CD4-positive, alpha-beta T cell (primary cell): Measurements from ENCODE around the gene MT4. TPM values are rescaled to one million over a fixed set of nuclear protein-coding genes. Genes with fewer than 3 reads are reported as not detected.

Experiments used
- ATAC-seq: fragments of 200-7000 bp; cut with Tn5 transposase; one replicate; pipeline ENCODE4 v1.10.0; 2022; ENCODE audit warnings: mild to moderate bottlenecking; ENCODE audit not compliant: poor library complexity
- CTCF ChIA-PET: fragments of 350-600 bp; sonication (Branson Sonifier 250); formaldehyde crosslinking; loops from one replicate; lab custom pipeline; 2021; ENCODE audit warnings: antibody characterized with exemption, inconsistent platforms; lab: Charles Lee
- POLR2A ChIA-PET: fragments of 350-600 bp; sonication (Branson Sonifier 250); formaldehyde crosslinking; loops from one replicate; lab custom pipeline; 2021; ENCODE audit warnings: antibody characterized with exemption, inconsistent platforms; lab: Charles Lee
- DNase-seq, 14 experiments: peaks; one replicate each; pipeline ENCODE4 v3.0.0-alpha.2; 2013 to 2020; ENCODE audit warnings: mixed read lengths in 2 of 14
- H3K27ac ChIP-seq, 2 donors: one replicate each; pipeline versions ENCODE4 v1.5.1 to v1.7.0; 2013; ENCODE audit warnings: low read length in 2 of 2, low read depth in 1 of 2, mild to moderate bottlenecking in 1 of 2
- H3K27me3 ChIP-seq, 2 experiments: 1 replicate in 1 of 2; 2 replicates in 1 of 2; pipeline versions ENCODE4 v1.6.1 to v1.7.0; 2013; ENCODE audit warnings: low read length in 2 of 2, control low read depth in 1 of 2, mild to moderate bottlenecking in 1 of 2, moderate library complexity in 1 of 2; ENCODE audit not compliant: insufficient read depth in 2 of 2, control insufficient read depth in 1 of 2
- H3K36me3 ChIP-seq: one replicate; pipeline ENCODE4 v1.6.1; 2013; ENCODE audit warnings: low read length, control low read depth; ENCODE audit not compliant: insufficient read depth
- H3K4me1 ChIP-seq: one replicate; pipeline ENCODE4 v1.6.1; 2013; ENCODE audit warnings: low read length, control low read depth; ENCODE audit not compliant: insufficient read depth
- H3K4me3 ChIP-seq: one replicate; pipeline ENCODE4 v1.5.1; 2013; ENCODE audit warnings: mild to moderate bottlenecking, low read length, moderate library complexity
- H3K9me3 ChIP-seq, 2 experiments: 1 replicate in 1 of 2; 2 replicates in 1 of 2; pipeline versions ENCODE4 v1.6.1 to v1.7.0; 2013; ENCODE audit warnings: low read length in 2 of 2, mild to moderate bottlenecking in 2 of 2, control low read depth in 1 of 2, moderate library complexity in 1 of 2; ENCODE audit not compliant: control insufficient read depth in 1 of 2, insufficient read depth in 1 of 2
- H3K27ac Mint-ChIP-seq: one replicate; pipeline ENCODE4 v1.8.0; 2020; ENCODE audit warnings: mixed read lengths
- H3K27me3 Mint-ChIP-seq: one replicate; pipeline ENCODE4 v1.8.0; 2021; ENCODE audit warnings: mixed read lengths
- H3K36me3 Mint-ChIP-seq: one replicate; pipeline ENCODE4 v1.8.0; 2021; ENCODE audit warnings: low read depth, mixed read lengths
- H3K4me1 Mint-ChIP-seq: one replicate; pipeline ENCODE4 v1.8.0; 2021; ENCODE audit warnings: low read depth, mixed read lengths
- H3K4me3 Mint-ChIP-seq: one replicate; pipeline ENCODE4 v1.8.0; 2020; ENCODE audit warnings: mild to moderate bottlenecking, mixed read lengths
- H3K9me3 Mint-ChIP-seq: one replicate; pipeline ENCODE4 v1.8.0; 2020; ENCODE audit warnings: mixed read lengths
- intact Hi-C, 2 experiments: fragments of 100-400 bp; cut with DNase I in 1 of 2; cut with micrococcal nuclease in 1 of 2; formaldehyde crosslinking; loops; one replicate each; pipeline versions ENCODE4 v1.15.1 to v1.9.0; 2023 to 2025; cut with DNase I, micrococcal nuclease
- total RNA-seq, 174 experiments: library from RNA in 2 of 174; stranded (reverse) in 2 of 174; gene quantifications; one replicate each; pipeline ENCODE4 v1.2.3 and lab custom pipeline; 2021 to 2026
- TF ChIP-seq, protein P1 (sequence below): fragments of 200-600 bp; IDR thresholded peaks from one replicate; pipeline ENCODE4 v1.8.0; 2022; ENCODE audit warnings: antibody characterized with exemption, mild to moderate bottlenecking

MT4 gene
- total RNA-seq, 2 experiments from 2014 or later = not detected

DNA sequence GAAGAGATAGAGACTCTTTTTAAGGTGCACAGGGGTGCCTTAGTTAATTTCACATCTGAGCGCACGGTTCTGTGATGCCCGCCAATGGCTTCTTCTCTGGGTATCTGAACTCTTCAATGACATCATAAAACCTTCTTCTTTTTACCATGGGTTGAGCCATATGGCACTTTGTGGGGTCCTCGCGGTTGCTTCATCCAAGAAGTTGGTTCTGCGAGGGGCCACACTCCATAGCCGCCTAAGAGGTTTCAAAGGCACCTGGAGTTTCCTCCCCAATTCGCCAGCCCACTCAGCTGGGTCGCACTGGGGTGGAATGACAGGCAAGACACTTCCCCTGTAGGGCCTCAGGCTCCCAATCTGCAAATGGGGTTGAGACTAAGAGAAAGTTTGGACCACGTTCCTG is 10.4 kb upstream of the MT4 start:
- ATAC-seq (no peak), DNase-seq (no peak)
- peaks cover 12 to 16% of the 10 kb centered on the region in 2 experiments for H3K27me3 ChIP-seq
- H3K27ac ChIP-seq = no peak overlapping the region
- Mint-ChIP-seq H3K9me3 (no peaks in the 10 kb centered on the region), H3K27ac (no peak overlapping the region), H3K36me3 (no peaks in the 10 kb centered on the region), H3K4me1 (no peaks in the 10 kb centered on the region), H3K4me3 (no peak overlapping the region), H3K27me3 (peaks cover 34% of the 10 kb centered on the region)
- CTCF ChIA-PET = no interaction called here
- TF ChIP-seq, protein P1, sequence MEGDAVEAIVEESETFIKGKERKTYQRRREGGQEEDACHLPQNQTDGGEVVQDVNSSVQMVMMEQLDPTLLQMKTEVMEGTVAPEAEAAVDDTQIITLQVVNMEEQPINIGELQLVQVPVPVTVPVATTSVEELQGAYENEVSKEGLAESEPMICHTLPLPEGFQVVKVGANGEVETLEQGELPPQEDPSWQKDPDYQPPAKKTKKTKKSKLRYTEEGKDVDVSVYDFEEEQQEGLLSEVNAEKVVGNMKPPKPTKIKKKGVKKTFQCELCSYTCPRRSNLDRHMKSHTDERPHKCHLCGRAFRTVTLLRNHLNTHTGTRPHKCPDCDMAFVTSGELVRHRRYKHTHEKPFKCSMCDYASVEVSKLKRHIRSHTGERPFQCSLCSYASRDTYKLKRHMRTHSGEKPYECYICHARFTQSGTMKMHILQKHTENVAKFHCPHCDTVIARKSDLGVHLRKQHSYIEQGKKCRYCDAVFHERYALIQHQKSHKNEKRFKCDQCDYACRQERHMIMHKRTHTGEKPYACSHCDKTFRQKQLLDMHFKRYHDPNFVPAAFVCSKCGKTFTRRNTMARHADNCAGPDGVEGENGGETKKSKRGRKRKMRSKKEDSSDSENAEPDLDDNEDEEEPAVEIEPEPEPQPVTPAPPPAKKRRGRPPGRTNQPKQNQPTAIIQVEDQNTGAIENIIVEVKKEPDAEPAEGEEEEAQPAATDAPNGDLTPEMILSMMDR = no peak
- H3K4me1 ChIP-seq = no peaks in the 10 kb centered on the region
- POLR2A ChIA-PET = no interaction called here
- H3K4me3 ChIP-seq = no peak overlapping the region
- H3K9me3 ChIP-seq = no peaks in the 10 kb centered on the region
- H3K36me3 ChIP-seq = no peaks in the 10 kb centered on the region
- intact Hi-C loops = no loop called here

DNA sequence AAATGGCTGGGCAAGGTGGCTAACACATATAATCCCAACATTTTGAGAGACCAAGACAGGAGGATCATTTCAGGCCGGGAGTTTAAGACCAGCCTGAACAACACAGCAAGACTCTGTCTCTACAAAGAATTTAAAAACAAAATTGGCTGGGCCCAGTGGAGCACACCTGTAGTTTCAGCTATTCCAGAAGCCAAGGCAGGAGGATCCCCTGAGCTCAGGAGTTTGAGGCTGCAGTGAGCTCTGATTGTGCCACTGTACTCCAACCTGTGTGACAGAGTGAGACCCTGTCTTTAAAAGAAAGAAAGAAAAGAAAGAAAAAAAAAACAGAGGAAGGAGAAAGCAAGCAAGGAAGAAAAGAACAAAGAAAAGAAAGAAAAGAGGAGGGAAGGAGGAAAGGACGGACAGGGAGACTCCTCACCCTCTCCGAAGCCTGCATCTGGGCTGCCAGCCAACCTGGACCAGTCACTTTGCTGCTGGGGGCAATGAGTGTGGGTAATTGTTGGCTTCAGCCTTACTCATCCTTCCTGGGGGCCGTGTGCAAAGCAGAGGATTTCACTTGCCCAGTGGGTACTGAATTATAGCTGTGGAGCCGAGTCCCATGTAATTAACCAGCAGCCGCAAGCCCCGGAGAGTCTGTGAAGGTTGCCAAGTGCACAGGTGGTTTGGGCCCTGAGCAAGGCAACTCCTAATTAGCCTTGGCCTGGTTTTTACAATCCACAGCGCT is 6.7 kb upstream of the MT4 start:
- Histone ChIP-seq H3K36me3 (no peaks in the 10 kb centered on the region), H3K27ac (no peak overlapping the region), H3K4me3 (no peak overlapping the region), H3K27me3 (peaks cover 12 to 16% of the 10 kb centered on the region in 2 experiments), H3K9me3 (no peaks in the 10 kb centered on the region), H3K4me1 (no peaks in the 10 kb centered on the region)
- ATAC-seq = no peak
- no peaks in the 10 kb centered on the region for H3K9me3 Mint-ChIP-seq
- no peaks in the 10 kb centered on the region for H3K4me1 Mint-ChIP-seq
- TF ChIP-seq, protein P1 = no peak
- H3K4me3 Mint-ChIP-seq = no peak overlapping the region
- H3K36me3 Mint-ChIP-seq = no peaks in the 10 kb centered on the region
- POLR2A ChIA-PET = no interaction called here
- H3K27me3 Mint-ChIP-seq = peaks cover 33% of the 10 kb centered on the region
- intact Hi-C loops = no loop called here
- no peak overlapping the region for H3K27ac Mint-ChIP-seq
- no peak for DNase-seq
- CTCF ChIA-PET = no interaction called here

DNA sequence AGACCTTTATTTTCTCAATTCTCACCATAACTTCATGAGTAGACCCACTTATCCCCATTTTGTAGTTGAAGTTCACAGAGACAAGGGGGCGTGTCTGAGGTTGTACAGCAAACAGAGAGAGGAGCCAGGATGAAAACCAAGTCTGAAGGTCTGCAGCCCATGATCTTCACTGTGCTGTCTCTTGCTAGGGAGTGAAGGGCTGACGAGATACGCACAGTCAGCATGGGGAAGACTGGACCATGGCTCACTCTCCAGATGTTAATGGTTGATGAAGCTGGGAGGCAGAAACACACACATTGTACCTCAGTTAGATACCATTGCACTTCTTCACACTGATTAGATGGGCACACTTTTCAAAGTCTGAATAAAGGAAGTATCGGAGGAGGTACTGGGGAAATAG is 5.8 kb upstream of the MT4 start:
- ATAC-seq (no peak), DNase-seq (no peak)
- intact Hi-C loops = no loop called here
- Histone ChIP-seq H3K27ac (no peak overlapping the region), H3K9me3 (no peaks in the 10 kb centered on the region), H3K4me1 (no peaks in the 10 kb centered on the region), H3K4me3 (no peak overlapping the region), H3K27me3 (peaks cover 10 to 16% of the 10 kb centered on the region in 2 experiments), H3K36me3 (no peaks in the 10 kb centered on the region)
- Mint-ChIP-seq H3K27me3 (peaks cover 24% of the 10 kb centered on the region), H3K27ac (no peak overlapping the region), H3K36me3 (no peaks in the 10 kb centered on the region), H3K4me3 (no peak overlapping the region), H3K4me1 (no peaks in the 10 kb centered on the region), H3K9me3 (no peaks in the 10 kb centered on the region)
- CTCF ChIA-PET = no interaction called here
- TF ChIP-seq, protein P1 = no peak
- POLR2A ChIA-PET = no interaction called here
